Brain microvascular endothelial cell (primary cell): ENCODE data around the gene PEX5.

ENCODE experiments used
- DNase-seq: peaks from one replicate; pipeline ENCODE4 v3.0.0-alpha.2; 2020
- H3K27ac ChIP-seq: fragments of 250-450 bp; sonication (Bioruptor Pico); 2 replicates; pipeline ENCODE4 v1.5.1; 2020; ENCODE audit warnings: mild to moderate bottlenecking, moderate library complexity
- H3K27me3 ChIP-seq: fragments of 250-450 bp; sonication (Bioruptor Pico); replicated peaks from 2 replicates; pipeline ENCODE4 v1.5.1; 2020; ENCODE audit warnings: mild to moderate bottlenecking
- H3K36me3 ChIP-seq: fragments of 250-450 bp; sonication (Bioruptor Pico); replicated peaks from 2 replicates; pipeline ENCODE4 v1.5.1; 2020; ENCODE audit warnings: mild to moderate bottlenecking
- H3K4me3 ChIP-seq: 2 replicates; pipeline ENCODE4 v1.5.1; 2011; ENCODE audit warnings: low read depth, mild to moderate bottlenecking, control low read depth, low read length, moderate library complexity
- in situ Hi-C: cut with HindIII; loops from 2 replicates; pipeline ENCODE4 v1.10.0; 2017; ENCODE audit warnings: low sequenced_read_pairs, low pct_ligation_motif_present
- TF ChIP-seq, protein P1 (sequence below): IDR thresholded peaks from 2 replicates; pipeline ENCODE4 v1.5.1; 2011; ENCODE audit warnings: low read depth, mild to moderate bottlenecking, moderate library complexity, low read length, control low read depth, inconsistent platforms; ENCODE audit errors: missing control alignments

PEX5 gene

DNA sequence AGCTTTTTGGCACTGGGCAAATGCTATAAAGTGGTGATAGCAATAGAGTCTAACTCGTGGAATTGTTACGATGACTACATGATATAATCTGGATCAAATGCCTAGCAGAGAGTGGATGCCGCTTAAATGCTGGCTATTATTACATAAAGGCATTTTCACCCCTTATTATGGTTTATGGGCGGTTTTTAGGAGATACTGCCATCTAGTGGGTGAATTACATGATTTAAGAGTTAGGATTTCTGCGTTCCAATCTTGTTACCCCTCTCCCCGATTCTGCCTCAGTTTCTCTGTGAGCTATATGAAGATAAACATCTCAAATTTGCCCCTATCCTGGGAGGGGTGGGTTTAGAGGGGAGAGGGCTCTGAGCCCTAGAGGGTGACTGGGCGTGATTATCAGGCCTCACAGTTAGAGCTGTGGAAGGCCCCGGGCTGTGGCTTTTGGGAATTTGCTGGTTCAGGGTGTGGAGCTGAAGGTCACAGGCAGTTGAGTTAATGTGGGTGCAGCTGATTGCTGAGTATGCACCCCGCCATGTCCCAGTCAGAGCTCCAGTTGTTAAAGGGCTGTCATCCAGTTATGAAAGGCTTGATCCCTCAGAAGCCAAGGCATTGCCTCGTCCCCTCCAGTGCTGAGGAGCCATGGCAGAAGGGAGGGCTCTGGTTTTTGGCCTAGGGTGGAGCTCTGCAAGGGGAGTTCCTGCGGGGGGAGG lies 44.9 kb upstream of the PEX5 start:
- DNase-seq: no peak
- Histone ChIP-seq H3K36me3 (no peaks in the 10 kb centered on the region), H3K4me3 (no peak overlapping the region), H3K27me3 (no peaks in the 10 kb centered on the region), H3K27ac (no peak overlapping the region)
- TF ChIP-seq, protein P1, sequence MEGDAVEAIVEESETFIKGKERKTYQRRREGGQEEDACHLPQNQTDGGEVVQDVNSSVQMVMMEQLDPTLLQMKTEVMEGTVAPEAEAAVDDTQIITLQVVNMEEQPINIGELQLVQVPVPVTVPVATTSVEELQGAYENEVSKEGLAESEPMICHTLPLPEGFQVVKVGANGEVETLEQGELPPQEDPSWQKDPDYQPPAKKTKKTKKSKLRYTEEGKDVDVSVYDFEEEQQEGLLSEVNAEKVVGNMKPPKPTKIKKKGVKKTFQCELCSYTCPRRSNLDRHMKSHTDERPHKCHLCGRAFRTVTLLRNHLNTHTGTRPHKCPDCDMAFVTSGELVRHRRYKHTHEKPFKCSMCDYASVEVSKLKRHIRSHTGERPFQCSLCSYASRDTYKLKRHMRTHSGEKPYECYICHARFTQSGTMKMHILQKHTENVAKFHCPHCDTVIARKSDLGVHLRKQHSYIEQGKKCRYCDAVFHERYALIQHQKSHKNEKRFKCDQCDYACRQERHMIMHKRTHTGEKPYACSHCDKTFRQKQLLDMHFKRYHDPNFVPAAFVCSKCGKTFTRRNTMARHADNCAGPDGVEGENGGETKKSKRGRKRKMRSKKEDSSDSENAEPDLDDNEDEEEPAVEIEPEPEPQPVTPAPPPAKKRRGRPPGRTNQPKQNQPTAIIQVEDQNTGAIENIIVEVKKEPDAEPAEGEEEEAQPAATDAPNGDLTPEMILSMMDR: peak; percentile 55
- in situ Hi-C loops: no loop called here

DNA sequence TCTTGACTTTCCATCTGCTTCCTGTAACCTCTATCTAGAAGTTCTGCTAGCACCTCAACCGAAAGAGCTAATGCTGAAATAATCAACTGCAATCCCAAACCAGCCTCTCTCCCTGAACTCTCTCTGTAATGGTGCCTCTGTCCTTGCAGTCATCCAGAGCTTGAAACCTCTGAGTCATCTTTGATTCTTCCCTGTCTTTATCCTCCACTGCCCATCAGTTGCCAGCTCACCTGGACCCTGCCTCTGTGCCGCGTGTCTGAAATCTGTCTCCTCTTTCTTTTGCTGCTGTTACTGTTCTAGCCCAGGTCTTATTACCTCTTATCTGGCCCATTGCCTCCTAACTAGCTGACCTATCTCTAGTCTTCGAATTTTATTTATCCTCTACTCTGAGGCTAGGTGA lies 43.8 kb upstream of the PEX5 start:
- no peak for DNase-seq
- TF ChIP-seq, protein P1: no peak
- H3K36me3 ChIP-seq: no peaks in the 10 kb centered on the region
- in situ Hi-C loops: no loop called here
- H3K27me3 ChIP-seq: no peaks in the 10 kb centered on the region
- no peak overlapping the region for H3K4me3 ChIP-seq
- H3K27ac ChIP-seq: no peak overlapping the region

DNA sequence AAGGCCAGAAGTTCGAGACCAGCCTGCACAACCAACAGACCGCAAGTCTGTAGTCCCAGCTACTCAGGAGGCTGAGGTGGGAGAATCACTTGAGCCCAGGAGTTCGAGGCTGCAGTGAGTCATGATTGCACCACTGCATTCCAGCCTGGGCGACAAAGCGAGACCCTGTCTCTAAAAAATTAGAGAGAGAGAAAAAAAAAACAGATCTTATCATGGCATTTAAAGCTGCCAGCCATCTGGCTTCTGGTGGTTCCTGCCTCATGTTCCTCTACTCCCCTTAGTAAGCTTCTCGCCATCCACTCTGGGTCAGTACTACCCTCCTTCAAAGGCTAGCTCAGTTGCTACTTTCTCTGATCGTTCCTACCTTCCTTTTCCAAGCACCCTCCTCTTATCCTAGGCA lies 43.3 kb upstream of the PEX5 start:
- no peaks in the 10 kb centered on the region for H3K27me3 ChIP-seq
- H3K4me3 ChIP-seq: no peak overlapping the region
- H3K36me3 ChIP-seq: no peaks in the 10 kb centered on the region
- no peak for DNase-seq
- in situ Hi-C loops: no loop called here
- no peak overlapping the region for H3K27ac ChIP-seq
- TF ChIP-seq, protein P1: no peak

DNA sequence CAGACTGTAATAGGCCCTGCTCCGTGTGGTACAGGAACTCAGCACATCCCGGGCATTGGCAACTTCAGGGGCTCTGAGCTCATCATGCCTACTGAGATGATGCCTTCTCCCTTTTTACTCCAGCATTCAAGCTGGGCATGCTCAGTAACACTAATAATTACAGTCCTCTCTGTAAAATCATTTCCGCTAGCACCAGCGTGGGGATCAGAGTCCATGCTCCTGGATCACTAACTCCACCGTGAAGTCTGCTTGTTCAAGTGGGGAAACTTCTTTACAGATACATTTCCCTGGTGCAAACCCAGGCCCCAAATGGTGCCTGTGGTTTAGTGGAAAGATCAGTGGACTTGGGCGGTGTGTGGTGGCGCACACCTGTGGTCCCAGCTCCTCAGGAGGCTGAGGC lies 42.6 kb upstream of the PEX5 start:
- Histone ChIP-seq H3K27me3 (no peaks in the 10 kb centered on the region), H3K27ac (no peak overlapping the region), H3K36me3 (no peaks in the 10 kb centered on the region), H3K4me3 (no peak overlapping the region)
- TF ChIP-seq, protein P1: no peak
- in situ Hi-C loops: no loop called here
- no peak for DNase-seq

DNA sequence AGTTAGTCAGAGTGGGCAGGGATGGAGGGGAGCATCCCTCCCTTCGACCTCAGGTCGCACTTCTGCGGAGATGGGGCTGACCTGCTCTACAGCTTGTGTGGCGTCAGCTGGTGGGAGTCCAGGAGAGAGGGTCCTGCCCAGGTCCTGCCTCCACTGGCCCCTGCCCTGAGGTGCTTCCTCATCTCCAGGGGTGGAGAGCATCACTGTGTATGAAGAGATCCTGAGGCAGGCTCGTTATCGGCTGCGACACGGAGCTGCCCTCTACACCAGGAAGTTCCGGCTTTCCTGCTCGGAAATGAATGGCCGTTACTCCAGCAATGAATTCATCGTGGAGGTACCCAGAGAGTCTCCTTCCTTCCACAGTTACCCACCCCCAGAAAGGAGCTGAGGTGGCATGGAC lies 39.1 kb upstream of the PEX5 start:
- Histone ChIP-seq H3K4me3 (no peak overlapping the region), H3K27me3 (no peaks in the 10 kb centered on the region), H3K36me3 (no peaks in the 10 kb centered on the region), H3K27ac (no peak overlapping the region)
- in situ Hi-C loops: no loop called here
- no peak for DNase-seq
- TF ChIP-seq, protein P1: no peak

DNA sequence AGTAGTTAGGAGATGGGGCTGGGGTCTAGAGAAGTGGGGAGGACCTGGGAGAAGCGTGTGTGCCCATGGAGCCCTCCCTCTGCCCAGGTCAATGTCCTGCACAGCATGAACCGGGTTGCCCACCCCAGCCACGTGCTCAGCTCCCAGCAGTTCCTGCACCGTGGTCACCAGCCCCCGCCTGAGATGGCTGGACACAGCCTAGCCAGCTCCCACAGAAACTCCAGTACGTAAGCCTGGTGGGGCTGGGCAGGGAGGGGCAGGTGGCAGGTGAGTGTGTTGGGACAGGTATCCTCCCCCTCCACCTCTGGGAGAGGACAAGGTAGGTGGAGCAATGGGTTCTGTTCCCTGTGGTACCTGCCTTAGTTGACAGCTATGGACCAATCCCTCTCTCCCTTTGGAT lies 38.6 kb upstream of the PEX5 start:
- TF ChIP-seq, protein P1: no peak
- in situ Hi-C loops: no loop called here
- no peaks in the 10 kb centered on the region for H3K27me3 ChIP-seq
- H3K4me3 ChIP-seq: no peak overlapping the region
- no peak for DNase-seq
- H3K36me3 ChIP-seq: no peaks in the 10 kb centered on the region
- no peak overlapping the region for H3K27ac ChIP-seq
